Adipose tissue (tissue), 3 donors: ENCODE results near the gene R3HDM1. TPM values are rescaled to one million over a fixed set of nuclear protein-coding genes. Genes with fewer than 3 reads are reported as not detected.

Source experiments
- H3K27ac ChIP-seq: one replicate; pipeline ENCODE4 v1.5.1; 2013; ENCODE audit warnings: low read depth, low read length
- WGBS, 3 donors: extraction: QIAGEN DNeasy Blood & Tissue Kit; methylation state at CpG; one replicate each; pipeline ENCODE4 v1.1.7; 2013; 5-methylcytosine and 5-hydroxymethylcytosine counted together
- polyA plus RNA-seq, 3 donors: library from polyadenylated mRNA; stranded (reverse); fragments of 200-250 nt; gene quantifications; one replicate each; pipeline ENCODE4 v1.2.3, GENCODE V29; 2013
- donor health status: healthy with polysubstance abuse.
- donor health status: Bipolar disorder and iron deficiency.
- donor health status: healthy.

The R3HDM1 gene
- polyA plus RNA-seq, 3 donors: 5.2 to 12.5 (median 10.3) TPM

DNA sequence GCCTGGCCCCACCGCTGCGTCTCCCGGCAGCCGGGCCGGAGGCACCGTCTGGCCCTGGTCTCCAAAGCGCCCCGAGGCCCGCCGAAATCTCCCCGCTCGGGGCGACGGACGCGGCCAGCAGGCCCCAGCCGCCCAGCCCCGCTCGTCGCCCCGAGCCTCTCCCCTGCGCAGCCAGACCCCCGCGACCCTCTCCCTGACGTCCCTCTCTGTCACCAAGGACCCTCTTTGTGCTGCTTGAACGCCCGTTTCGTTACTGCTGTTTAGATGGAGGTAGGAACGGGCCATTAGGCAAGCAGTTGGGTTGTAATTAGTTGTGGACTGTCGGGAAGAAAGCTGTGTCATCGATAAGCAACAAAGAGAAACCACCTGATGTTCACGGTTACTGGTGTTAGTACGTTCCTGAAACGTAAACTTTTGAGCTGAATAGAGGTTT is 211.1 kb downstream of the R3HDM1 start:
- peak overlapping the region; percentile 98 for H3K27ac ChIP-seq

DNA sequence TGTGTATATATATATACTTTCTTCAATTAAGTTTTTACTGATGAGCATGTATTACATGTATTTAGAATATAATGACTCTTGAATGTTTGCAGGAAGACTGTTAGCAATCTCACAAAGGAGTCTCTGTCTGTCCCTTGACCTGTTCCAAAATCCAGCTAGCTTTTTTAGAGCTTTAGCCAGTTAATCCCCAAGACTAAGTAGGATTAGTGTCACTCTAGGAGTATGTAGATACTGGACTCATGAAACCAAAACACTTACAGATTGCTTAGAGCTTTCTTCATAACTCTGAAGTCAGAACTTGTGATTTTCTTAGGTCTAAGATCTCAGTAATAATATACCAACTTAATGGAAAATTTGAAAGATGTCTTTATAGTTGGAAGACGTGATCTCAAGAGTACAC is 212.6 kb downstream of the R3HDM1 start:
- no peak overlapping the region for H3K27ac ChIP-seq
- WGBS, 3 donors: 68 to 91% (median 90%) methylated on average over 1 of the region's 1 CpG

More for the DNA sequence above, 211.1 kb downstream of the R3HDM1 start:
- 0 to 1% (median 0%) methylated on average over 32 to 34 of the region's 34 CpGs for WGBS, 3 donors

DNA sequence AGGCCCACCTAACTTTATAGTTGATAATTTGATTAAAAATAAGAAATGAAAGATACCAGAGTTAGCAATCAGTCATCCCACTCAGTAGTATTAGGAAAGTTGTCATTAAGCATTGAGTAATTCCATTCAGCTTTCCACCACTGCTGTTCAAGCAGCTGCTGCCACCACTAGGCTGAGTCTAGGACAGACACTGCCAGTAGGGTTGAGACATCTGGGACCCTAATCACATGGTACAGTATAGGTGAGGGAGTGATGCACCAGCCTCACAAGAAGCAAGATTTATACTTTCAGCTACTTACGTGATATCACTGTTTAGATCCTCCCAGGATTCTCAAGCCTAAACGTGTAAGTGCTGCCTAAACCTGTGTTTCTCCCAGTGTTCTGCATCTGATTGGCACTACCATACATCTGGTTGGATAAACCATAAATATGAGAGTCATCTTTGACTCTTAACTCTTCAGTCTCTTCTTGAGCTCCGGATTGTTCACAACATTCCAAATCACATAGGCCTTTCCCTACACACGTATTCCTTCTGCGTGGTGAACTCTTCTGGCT is 213.6 kb downstream of the R3HDM1 start:
- H3K27ac ChIP-seq: no peak overlapping the region

GRCh38 chr2:135745545-135745944 is 214.3 kb downstream of the R3HDM1 start:
- H3K27ac ChIP-seq: no peak overlapping the region
- WGBS, 3 donors: 77 to 81% (median 78%) methylated on average over 4 of the region's 4 CpGs

More for the DNA sequence above, 213.6 kb downstream of the R3HDM1 start:
- WGBS, 3 donors: 68 to 88% (median 86%) methylated on average over 5 of the region's 5 CpGs

- WGBS, 3 donors: 94 to 99% (median 97%) methylated on average over 2 of the region's 2 CpGs
- no peak overlapping the region for H3K27ac ChIP-seq
Measured at GRCh38 chr2:135755573-135755972, 224.3 kb downstream of the R3HDM1 start.

DNA sequence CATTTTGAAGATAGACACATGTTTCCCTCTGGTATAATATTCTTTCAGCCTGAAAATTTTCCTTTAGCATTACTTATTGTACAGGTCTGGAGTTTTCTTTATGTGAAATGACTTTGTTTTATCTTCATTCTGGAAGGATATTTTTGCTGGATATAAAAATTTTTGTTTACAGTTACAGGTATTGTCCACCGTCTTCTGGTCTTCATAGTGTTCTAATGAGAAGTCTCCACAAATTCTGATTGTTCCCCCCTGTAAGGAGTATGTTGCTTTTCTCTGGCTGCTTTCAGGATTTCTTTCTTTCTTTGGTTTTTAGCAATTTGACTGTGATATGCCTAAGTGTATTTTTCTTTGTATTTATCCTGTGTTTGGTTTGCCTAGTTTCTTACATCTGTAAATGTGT is 225.4 kb downstream of the R3HDM1 start:
- H3K27ac ChIP-seq: no peak overlapping the region
- 97 to 100% (median 97%) methylated on average over 1 of the region's 1 CpG for WGBS, 3 donors

- H3K27ac ChIP-seq: no peak overlapping the region
Measured at GRCh38 chr2:135762022-135762421, 230.7 kb downstream of the R3HDM1 start.

GRCh38 chr2:135762530-135762929 is 231.2 kb downstream of the R3HDM1 start:
- 86 to 100% (median 96%) methylated on average over 1 of the region's 1 CpG for WGBS, 3 donors

DNA sequence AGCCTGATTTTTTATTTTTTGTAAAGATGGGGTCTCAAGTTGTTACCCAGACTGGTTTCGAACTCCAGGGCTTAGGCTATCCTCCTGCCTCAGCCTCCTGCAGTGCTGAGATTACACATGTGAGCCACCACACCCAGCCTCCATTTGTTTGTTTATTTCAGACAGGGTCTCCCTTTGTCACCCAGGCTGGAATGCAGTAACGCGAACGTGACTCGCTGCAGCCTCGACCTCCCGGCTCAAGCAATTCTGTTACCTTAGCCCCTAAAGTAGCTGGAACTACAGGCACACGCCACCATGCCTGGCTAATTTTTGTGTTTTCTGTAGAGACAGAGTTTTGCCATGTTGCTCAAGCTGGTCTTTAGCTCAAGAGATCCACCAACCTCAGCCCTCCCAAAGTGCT is 237.6 kb downstream of the R3HDM1 start:
- H3K27ac ChIP-seq: no peak overlapping the region
- WGBS, 3 donors: 95 to 98% (median 96%) methylated on average over 8 of the region's 8 CpGs

More at GRCh38 chr2:135762530-135762929, 231.2 kb downstream of the R3HDM1 start:
- no peak overlapping the region for H3K27ac ChIP-seq

DNA sequence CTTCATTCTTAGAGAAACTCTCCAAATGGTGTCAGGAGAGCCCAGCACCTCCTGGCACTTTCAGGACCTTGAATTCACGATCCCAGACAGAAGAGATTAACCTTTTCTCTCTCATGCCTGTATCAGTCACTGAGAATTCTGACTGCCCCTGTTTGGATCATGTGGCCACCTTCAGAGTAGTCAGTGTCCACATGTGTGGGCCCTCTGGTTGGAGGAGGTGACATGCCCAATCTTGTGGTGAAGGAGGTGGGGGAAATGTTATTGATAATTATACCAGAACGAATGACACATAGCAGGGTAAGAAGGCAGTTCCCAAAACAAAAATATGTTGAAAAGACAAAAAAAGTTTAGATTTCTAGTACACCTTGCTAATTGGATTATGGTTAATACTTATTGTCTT is 242.0 kb downstream of the R3HDM1 start:
- 78 to 91% (median 88%) methylated on average over 2 of the region's 2 CpGs for WGBS, 3 donors
- H3K27ac ChIP-seq: no peak overlapping the region

DNA sequence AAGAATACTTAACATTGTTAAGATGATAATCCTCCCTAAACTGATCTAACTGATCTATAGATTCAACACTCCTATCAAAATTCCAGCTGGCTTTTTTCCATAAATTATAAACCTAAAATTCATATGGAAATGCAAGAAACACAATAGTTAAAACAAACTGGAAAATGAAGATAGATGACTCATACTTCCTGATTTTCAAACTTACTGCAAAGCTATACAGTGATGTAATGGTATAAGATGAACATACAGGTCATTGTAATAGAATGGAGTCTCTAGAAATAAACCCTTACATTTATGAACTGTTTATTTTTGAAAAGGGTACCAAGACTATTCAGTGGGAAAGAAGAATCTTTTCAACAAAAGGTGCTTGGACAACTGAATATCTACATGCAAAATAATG is 242.6 kb downstream of the R3HDM1 start:
- no peak overlapping the region for H3K27ac ChIP-seq

Other genes starting within 250 kb of the R3HDM1 start
- 1 to 10 TPM; 1.5 to 2.7 (median 2.0) TPM for gene ZRANB3, start 266 bp upstream of the R3HDM1 start, polyA plus RNA-seq
- gene UBXN4, start 210.4 kb downstream of the R3HDM1 start, polyA plus RNA-seq: 10 to 100 TPM; 37.6 to 45.3 (median 38.0) TPM